Left lung (tissue), 10 donors: ENCODE results near the gene ME1. TPM values are rescaled to one million over a fixed set of nuclear protein-coding genes. Genes with fewer than 3 reads are reported as not detected.

Source experiments
- ATAC-seq: fragments of 200-7000 bp; cut with Tn5 transposase; one replicate; pipeline ENCODE4 v1.9.1; 2020; ENCODE audit warnings: moderate library complexity
- DNase-seq, 4 donors: peaks; one replicate each; pipeline ENCODE4 v3.0.0-alpha.2; 2013 to 2020
- H3K27ac ChIP-seq, 2 donors: fragments of 200-600 bp; sonication (generic) in 1 of 2; one replicate each; pipeline versions ENCODE4 v1.5.0 to v1.8.0; 2020 to 2021
- H3K27me3 ChIP-seq, 2 donors: fragments of 200-600 bp; sonication (generic) in 1 of 2; one replicate each; pipeline versions ENCODE4 v1.5.0 to v1.8.0; 2020 to 2021
- H3K36me3 ChIP-seq, 2 donors: fragments of 200-600 bp; sonication (generic) in 1 of 2; one replicate each; pipeline versions ENCODE4 v1.5.0 to v1.8.0; 2020 to 2021
- H3K4me1 ChIP-seq, 2 donors: fragments of 200-600 bp; one replicate each; pipeline ENCODE4 v1.8.0; 2021
- H3K4me3 ChIP-seq, 2 donors: fragments of 200-600 bp; sonication (generic) in 1 of 2; one replicate each; pipeline versions ENCODE4 v1.5.0 to v1.8.0; 2020 to 2021; ENCODE audit warnings: mild to moderate bottlenecking in 1 of 2
- H3K9me3 ChIP-seq, 2 donors: fragments of 200-600 bp; sonication (generic) in 1 of 2; one replicate each; pipeline versions ENCODE4 v1.5.0 to v1.8.0; 2020 to 2021
- intact Hi-C, 2 donors: fragments of 100-400 bp; cut with DNase I; formaldehyde crosslinking; loops; one replicate each; pipeline versions ENCODE4 v1.11.2 to v1.14.2; 2022
- polyA plus RNA-seq, 6 donors: library from polyadenylated mRNA; unstranded; fragments of 120-200 nt; gene quantifications; one replicate each; pipeline ENCODE4 v1.2.1, GENCODE V29; 2013; ENCODE audit not compliant: insufficient read length in 6 of 6
- total RNA-seq, 2 donors: library from RNA; stranded (reverse); fragmentation: NEBNext Ultra II Directional; extraction: Animal tissue kit (Norgen Biotek cat#: 25700); gene quantifications; one replicate each; pipeline ENCODE4 v1.2.1, GENCODE V29; 2021
- TF ChIP-seq, protein P1 (sequence below), 2 donors: fragments of 200-600 bp; sonication (generic) in 1 of 2; IDR thresholded peaks; one replicate each; pipeline versions ENCODE4 v1.5.0 to v1.8.0; 2021; ENCODE audit warnings: antibody characterized with exemption in 2 of 2
- donor health status: DM: no; HTN: yes; CAD: no.
- donor health status: DM: no; HTN: no; CAD: no.

ME1 gene
- total and polyA plus RNA-seq, 8 donors = 8.9 to 30.7 (median 12.8) TPM

DNA sequence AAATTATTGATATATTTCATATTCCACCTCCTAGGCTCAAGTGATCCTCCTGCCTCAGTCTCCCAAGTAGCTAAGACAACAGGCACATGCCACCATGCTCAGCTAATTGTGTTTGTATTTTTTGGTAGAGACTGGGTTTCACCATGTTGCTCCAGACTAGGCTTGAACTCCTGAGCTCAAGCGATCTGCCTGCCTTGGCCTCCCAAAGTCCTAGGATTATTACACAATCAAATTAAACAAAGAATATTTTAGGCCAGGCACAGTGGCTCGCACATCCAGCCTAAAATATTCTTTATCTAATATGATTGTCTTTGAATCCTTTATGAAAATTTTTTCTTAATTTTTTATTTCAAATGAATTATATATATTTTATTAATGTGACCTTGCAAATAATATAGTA is 17.8 kb downstream of the ME1 start:
- H3K9me3 ChIP-seq = no peaks in the 10 kb centered on the region
- no peaks in the 10 kb centered on the region for H3K36me3 ChIP-seq
- no peak overlapping the region for H3K4me3 ChIP-seq
- ATAC-seq (no peak), DNase-seq (no peak)
- no peaks in the 10 kb centered on the region for H3K4me1 ChIP-seq
- H3K27ac ChIP-seq = no peak overlapping the region
- no peaks in the 10 kb centered on the region for H3K27me3 ChIP-seq
- TF ChIP-seq, protein P1, sequence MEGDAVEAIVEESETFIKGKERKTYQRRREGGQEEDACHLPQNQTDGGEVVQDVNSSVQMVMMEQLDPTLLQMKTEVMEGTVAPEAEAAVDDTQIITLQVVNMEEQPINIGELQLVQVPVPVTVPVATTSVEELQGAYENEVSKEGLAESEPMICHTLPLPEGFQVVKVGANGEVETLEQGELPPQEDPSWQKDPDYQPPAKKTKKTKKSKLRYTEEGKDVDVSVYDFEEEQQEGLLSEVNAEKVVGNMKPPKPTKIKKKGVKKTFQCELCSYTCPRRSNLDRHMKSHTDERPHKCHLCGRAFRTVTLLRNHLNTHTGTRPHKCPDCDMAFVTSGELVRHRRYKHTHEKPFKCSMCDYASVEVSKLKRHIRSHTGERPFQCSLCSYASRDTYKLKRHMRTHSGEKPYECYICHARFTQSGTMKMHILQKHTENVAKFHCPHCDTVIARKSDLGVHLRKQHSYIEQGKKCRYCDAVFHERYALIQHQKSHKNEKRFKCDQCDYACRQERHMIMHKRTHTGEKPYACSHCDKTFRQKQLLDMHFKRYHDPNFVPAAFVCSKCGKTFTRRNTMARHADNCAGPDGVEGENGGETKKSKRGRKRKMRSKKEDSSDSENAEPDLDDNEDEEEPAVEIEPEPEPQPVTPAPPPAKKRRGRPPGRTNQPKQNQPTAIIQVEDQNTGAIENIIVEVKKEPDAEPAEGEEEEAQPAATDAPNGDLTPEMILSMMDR (IDR thresholded peaks at IDR 0.05) = no peak
- intact Hi-C loops = no loop called here

DNA sequence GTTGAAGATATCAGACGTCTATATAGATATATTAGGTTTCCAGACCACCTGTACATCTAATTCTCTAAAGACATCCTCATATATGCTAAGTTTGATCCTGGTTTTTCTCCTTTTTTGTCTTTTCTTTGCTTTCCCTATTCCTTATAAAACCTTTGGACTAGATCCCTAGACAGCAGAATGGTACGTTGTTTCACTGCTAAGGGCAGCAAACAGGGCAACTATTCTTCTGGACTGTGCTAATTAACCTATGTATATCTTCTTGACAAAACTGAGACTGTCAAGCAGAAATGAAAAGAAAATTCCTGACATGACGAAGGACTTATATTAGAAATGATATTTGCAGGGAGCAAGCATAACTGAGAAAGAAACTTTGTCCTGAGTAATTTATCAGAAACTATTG is 19.1 kb downstream of the ME1 start:
- Histone ChIP-seq H3K4me3 (no peak overlapping the region), H3K4me1 (no peaks in the 10 kb centered on the region), H3K27ac (no peak overlapping the region), H3K36me3 (no peaks in the 10 kb centered on the region), H3K27me3 (no peaks in the 10 kb centered on the region), H3K9me3 (no peaks in the 10 kb centered on the region)
- intact Hi-C loops = no loop called here
- no peak for DNase-seq
- TF ChIP-seq, protein P1 (IDR thresholded peaks at IDR 0.05) = no peak
- no peak for ATAC-seq

DNA sequence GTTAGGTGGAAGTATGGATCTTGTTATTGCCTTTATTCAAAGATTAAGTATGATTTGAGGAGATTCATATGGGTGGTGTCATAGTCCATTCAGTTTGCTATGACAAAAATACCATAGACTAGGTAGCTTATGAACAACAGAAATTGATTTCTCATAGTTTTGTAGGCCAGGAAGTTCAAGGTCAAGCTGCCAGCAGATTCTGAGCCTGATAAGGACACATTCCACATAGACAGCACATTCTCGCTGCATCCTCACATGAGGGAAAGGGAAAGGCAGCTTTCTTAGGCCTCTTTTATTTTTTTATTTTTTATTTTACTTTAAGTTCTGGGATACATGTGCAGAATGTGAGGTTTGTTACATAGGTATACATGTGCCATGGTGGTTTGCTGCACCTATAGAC is 27.7 kb downstream of the ME1 start:
- intact Hi-C loops = no loop called here
- TF ChIP-seq, protein P1 (IDR thresholded peaks at IDR 0.05) = no peak
- no peaks in the 10 kb centered on the region for H3K36me3 ChIP-seq

DNA sequence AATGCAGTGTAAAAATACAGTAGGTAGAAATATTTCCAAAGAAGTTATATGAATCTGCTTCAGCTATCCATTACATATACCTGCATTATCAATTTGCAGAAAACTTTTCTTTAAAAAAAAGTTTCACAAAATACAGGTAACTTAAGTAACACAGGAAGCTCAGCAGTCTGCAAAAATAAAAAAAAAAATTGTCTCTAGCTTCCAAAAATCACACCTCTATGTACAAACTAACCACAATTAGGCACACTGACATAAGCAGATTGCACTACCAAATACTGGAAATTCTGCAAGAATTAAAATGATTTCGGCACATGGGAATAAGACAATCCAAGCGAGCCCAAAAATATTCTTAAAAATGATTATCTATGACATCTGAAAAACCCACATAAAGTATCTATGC is 41.2 kb downstream of the ME1 start:
- intact Hi-C loops = no loop called here
- no peak overlapping the region for H3K4me3 ChIP-seq
- no peak for ATAC-seq
- H3K36me3 ChIP-seq = peaks cover 0 to 4% of the 10 kb centered on the region in 2 donors
- no peak overlapping the region for H3K27ac ChIP-seq
- H3K4me1 ChIP-seq = no peaks in the 10 kb centered on the region
- no peak for DNase-seq
- TF ChIP-seq, protein P1 (IDR thresholded peaks at IDR 0.05) = no peak
- no peaks in the 10 kb centered on the region for H3K9me3 ChIP-seq
- H3K27me3 ChIP-seq = no peaks in the 10 kb centered on the region

More for the DNA sequence above, 27.7 kb downstream of the ME1 start:
- H3K27me3 ChIP-seq = no peaks in the 10 kb centered on the region
- no peak for ATAC-seq
- no peaks in the 10 kb centered on the region for H3K4me1 ChIP-seq
- no peak overlapping the region for H3K27ac ChIP-seq
- H3K9me3 ChIP-seq = peaks cover 0 to 2% of the 10 kb centered on the region in 2 donors
- H3K4me3 ChIP-seq = no peak overlapping the region
- no peak for DNase-seq

DNA sequence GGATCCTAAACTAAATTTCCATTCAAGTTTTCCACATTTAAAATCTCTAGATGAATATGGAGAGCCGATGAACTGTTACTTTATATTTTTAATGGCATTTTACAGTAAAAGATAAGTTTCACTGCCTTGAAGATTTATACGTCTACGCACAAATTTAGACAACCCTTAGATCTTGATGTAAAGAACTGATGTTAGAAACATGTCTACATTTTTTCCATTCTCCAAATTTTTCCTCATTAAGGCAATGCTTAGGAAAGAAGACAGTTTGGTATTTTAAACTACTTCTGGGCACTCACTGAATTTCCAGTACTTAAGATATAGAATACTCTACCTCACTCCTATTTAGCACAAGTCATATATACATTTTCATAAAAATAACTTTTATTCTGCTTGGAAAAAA is 45.4 kb downstream of the ME1 start:
- DNase-seq (no peak), ATAC-seq (no peak)
- TF ChIP-seq, protein P1 (IDR thresholded peaks at IDR 0.05) = no peak
- intact Hi-C loops = no loop called here
- H3K36me3 ChIP-seq = no peaks in the 10 kb centered on the region
- H3K27me3 ChIP-seq = no peaks in the 10 kb centered on the region
- no peak overlapping the region for H3K4me3 ChIP-seq
- H3K27ac ChIP-seq = no peak overlapping the region
- H3K9me3 ChIP-seq = no peaks in the 10 kb centered on the region
- H3K4me1 ChIP-seq = no peaks in the 10 kb centered on the region
